ENCODE measurements around the gene SNAI3. TPM values are rescaled to one million over a fixed set of nuclear protein-coding genes. Genes with fewer than 3 reads are reported as not detected.

SNAI3 gene
- total RNA-seq, 1 donor from 2014 or later: 0.29 TPM

DNA sequence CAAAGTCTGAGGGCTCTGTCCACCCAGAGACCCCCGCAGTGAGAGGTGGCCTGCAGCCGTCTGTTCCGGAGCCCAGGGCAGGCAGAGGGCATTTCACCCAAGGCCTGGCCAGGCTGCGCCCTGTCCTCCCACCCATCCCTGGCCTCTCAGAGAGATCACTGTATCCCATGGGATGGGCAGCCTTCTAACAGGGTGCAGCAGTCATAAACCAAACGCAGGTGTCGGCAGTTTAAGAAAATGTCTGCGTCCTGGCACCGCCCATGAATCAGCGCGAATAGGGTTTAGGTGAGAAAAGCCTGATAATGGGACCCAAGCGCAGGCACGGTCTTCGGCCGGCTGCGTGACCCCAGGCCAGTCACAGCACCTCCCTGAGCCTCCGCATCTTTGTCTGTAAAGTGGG, 40.9 kb downstream of the SNAI3 start:
- peaks cover 9% of the 10 kb centered on the region for H3K4me1 Mint-ChIP-seq
- H3K4me3 Mint-ChIP-seq: no peak overlapping the region
- peaks cover 3% of the 10 kb centered on the region for H3K27me3 Mint-ChIP-seq (ENCODE audit: low read depth)
- peaks cover 6% of the 10 kb centered on the region for H3K36me3 Mint-ChIP-seq
- no peak overlapping the region for H3K27ac Mint-ChIP-seq
- TF ChIP-seq, protein P1, sequence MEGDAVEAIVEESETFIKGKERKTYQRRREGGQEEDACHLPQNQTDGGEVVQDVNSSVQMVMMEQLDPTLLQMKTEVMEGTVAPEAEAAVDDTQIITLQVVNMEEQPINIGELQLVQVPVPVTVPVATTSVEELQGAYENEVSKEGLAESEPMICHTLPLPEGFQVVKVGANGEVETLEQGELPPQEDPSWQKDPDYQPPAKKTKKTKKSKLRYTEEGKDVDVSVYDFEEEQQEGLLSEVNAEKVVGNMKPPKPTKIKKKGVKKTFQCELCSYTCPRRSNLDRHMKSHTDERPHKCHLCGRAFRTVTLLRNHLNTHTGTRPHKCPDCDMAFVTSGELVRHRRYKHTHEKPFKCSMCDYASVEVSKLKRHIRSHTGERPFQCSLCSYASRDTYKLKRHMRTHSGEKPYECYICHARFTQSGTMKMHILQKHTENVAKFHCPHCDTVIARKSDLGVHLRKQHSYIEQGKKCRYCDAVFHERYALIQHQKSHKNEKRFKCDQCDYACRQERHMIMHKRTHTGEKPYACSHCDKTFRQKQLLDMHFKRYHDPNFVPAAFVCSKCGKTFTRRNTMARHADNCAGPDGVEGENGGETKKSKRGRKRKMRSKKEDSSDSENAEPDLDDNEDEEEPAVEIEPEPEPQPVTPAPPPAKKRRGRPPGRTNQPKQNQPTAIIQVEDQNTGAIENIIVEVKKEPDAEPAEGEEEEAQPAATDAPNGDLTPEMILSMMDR (IDR thresholded peaks at IDR 0.05; ENCODE audit: unreplicated experiment): no peak
- no peak for DNase-seq (ENCODE audit: low spot score in 2 of 2, unreplicated experiment in 2 of 2)
- no peaks in the 10 kb centered on the region for H3K9me3 Mint-ChIP-seq

DNA sequence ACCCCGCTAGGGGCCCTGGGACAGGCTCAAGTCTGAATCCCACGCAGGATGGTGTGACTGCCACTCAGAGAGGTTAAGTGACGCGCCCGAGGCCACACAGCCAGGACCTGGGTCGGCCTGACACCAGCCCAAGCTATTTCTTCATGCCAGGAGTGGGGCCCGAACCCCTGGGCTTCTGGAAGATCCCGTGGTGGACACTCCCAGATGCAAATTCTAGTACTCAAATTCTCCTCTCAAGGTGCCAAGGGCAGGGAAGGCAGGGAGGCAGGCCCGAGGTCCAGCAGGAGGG, 42.7 kb downstream of the SNAI3 start:
- peaks cover 6% of the 10 kb centered on the region for H3K36me3 Mint-ChIP-seq
- no peak for DNase-seq (ENCODE audit: low spot score in 2 of 2, unreplicated experiment in 2 of 2)

DNA sequence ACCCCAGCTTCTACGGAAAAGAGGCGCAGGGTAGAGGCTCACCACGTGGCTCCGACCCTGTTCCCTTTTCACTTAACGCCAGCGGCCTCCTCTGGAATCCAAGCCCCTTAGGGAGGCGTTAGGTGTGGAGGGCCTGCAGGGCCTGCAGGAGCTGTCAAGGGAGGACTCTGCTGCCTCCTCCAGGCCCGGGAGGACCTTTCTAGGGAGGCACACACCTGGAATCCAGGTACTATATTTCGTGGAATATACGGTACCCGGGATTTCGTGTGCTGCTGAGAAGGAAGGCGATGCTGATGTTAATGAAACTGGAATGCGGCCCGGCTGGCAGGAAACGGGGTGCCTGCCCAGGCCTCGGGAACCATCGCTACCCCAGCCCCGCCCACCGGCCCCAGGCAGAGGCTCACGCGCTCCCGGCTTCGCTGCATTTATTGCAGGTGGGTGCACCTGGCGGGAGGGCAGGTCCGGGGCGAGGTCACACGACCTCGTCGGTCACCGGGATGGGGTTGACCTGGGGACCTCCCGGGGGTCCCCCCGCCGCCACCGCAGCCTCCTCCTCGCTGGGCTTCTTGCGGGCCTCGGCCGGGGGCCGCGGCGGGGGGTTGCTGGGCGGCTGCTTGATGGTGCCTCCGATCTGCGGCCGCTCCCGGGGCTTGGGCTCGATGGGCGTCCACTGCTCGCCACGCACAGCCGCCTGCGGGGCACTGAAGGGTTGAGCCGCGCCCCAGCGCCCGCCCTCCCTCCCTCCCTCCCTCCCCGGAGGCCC, 43.2 kb downstream of the SNAI3 start:
- Mint-ChIP-seq H3K36me3 (peaks cover 6% of the 10 kb centered on the region), H3K27me3 (ENCODE audit: low read depth) (peaks cover 24% of the 10 kb centered on the region), H3K4me1 (no peaks in the 10 kb centered on the region), H3K9me3 (no peaks in the 10 kb centered on the region), H3K4me3 (no peak overlapping the region), H3K27ac (no peak overlapping the region)
- DNase-seq (ENCODE audit: low spot score in 2 of 2, unreplicated experiment in 2 of 2): no peak
- TF ChIP-seq, protein P1 (IDR thresholded peaks at IDR 0.05; ENCODE audit: unreplicated experiment): no peak

More for the DNA sequence above, 42.7 kb downstream of the SNAI3 start:
- Mint-ChIP-seq H3K4me1 (no peaks in the 10 kb centered on the region), H3K27ac (no peak overlapping the region), H3K9me3 (no peaks in the 10 kb centered on the region), H3K27me3 (ENCODE audit: low read depth) (peaks cover 18% of the 10 kb centered on the region), H3K4me3 (no peak overlapping the region)
- TF ChIP-seq, protein P1 (IDR thresholded peaks at IDR 0.05; ENCODE audit: unreplicated experiment): no peak

DNA sequence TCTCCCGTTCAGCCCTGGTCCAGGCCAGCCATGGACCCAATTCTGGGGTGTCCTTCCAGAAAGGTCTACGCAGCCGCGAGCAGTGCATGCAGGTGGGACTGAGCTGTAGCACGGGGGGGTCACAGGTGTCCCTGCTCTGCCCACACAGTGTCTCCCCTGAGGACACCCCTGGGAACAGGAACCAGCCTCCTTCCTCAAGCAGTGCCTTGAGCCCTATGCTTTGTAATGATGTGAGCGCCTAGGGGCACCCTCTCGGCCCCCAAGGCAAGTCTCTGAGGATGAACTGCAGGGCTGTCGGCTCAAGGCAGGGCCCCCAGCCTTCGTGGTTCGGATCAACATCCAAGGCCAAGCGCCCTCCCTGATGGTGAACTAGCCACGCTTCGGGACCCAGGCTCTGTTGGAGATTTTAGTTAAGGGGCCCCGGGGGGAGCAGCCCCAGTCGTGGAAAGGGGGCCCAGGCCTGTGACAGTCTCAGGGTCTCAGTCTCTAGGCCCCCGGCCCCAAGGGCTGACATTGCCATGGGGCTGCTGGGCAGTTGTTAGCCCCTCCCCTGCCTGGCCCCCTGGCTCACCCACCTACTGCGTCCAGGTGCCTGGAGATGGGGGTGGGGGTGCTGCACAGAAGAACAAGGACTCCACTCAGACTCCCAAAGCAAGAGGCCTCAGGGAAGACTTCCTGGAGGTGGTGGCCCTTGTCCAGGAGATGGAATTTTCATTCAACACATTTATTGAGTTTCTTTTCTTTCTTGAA, 45.6 kb downstream of the SNAI3 start:
- TF ChIP-seq, protein P1 (IDR thresholded peaks at IDR 0.05; ENCODE audit: unreplicated experiment): no peak
- no peak overlapping the region for H3K4me3 Mint-ChIP-seq

DNA sequence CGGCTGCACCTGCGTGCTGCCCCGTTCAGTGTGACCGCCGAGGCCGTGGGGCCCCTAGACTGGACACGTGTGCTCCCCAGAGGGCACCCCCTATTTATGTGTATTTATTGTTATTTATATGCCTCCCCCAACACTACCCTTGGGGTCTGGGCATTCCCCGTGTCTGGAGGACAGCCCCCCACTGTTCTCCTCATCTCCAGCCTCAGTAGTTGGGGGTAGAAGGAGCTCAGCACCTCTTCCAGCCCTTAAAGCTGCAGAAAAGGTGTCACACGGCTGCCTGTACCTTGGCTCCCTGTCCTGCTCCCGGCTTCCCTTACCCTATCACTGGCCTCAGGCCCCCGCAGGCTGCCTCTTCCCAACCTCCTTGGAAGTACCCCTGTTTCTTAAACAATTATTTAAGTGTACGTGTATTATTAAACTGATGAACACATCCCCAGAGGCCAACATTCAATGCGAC, 46.2 kb downstream of the SNAI3 start:
- DNase-seq (ENCODE audit: low spot score in 2 of 2, unreplicated experiment in 2 of 2): no peak
- H3K27ac Mint-ChIP-seq: no peak overlapping the region
- peaks cover 4% of the 10 kb centered on the region for H3K36me3 Mint-ChIP-seq
- peaks cover 45% of the 10 kb centered on the region for H3K27me3 Mint-ChIP-seq (ENCODE audit: low read depth)
- H3K9me3 Mint-ChIP-seq: no peaks in the 10 kb centered on the region
- TF ChIP-seq, protein P1 (IDR thresholded peaks at IDR 0.05; ENCODE audit: unreplicated experiment): no peak
- H3K4me3 Mint-ChIP-seq: no peak overlapping the region
- H3K4me1 Mint-ChIP-seq: peaks cover 3% of the 10 kb centered on the region

More for the DNA sequence above, 45.6 kb downstream of the SNAI3 start:
- H3K27me3 Mint-ChIP-seq (ENCODE audit: low read depth): peaks cover 41% of the 10 kb centered on the region
- DNase-seq (ENCODE audit: low spot score in 2 of 2, unreplicated experiment in 2 of 2): no peak
- H3K27ac Mint-ChIP-seq: no peak overlapping the region
- H3K4me1 Mint-ChIP-seq: no peaks in the 10 kb centered on the region
- peaks cover 6% of the 10 kb centered on the region for H3K36me3 Mint-ChIP-seq
- no peaks in the 10 kb centered on the region for H3K9me3 Mint-ChIP-seq

Data from mesothelial cell of epicardium (in vitro differentiated cells).